Gastroesophageal sphincter (tissue), 3 donors: ENCODE measurements around the gene NIBAN1.

ENCODE experiments used
- CTCF ChIP-seq, 4 experiments: fragments of 200-600 bp in 2 of 4; fragments of 450-650 bp in 2 of 4; sonication (generic) in 1 of 4; IDR thresholded peaks; one replicate each; pipeline ENCODE4 v1.5.1; 2017 to 2019; ENCODE audit warnings: antibody characterized with exemption in 4 of 4, mild to moderate bottlenecking in 2 of 4, moderate library complexity in 2 of 4
- EP300 ChIP-seq: sonication (generic); formaldehyde crosslinking; IDR thresholded peaks from one replicate; pipeline ENCODE4 v1.6.1; 2017; ENCODE audit warnings: antibody characterized with exemption, mild to moderate bottlenecking
- POLR2A ChIP-seq, 2 donors: fragments of 450-650 bp; IDR thresholded peaks; one replicate each; pipeline ENCODE4 v1.6.1; 2017; ENCODE audit warnings: antibody characterized with exemption in 2 of 2, mild to moderate bottlenecking in 2 of 2, moderate library complexity in 1 of 2
- POLR2AphosphoS5 ChIP-seq: sonication (generic); formaldehyde crosslinking; IDR thresholded peaks from one replicate; pipeline ENCODE4 v1.6.1; 2017; ENCODE audit warnings: antibody characterized with exemption

GRCh38 chr1:184947497-184948256 is 26.6 kb downstream of the NIBAN1 start:
- TF ChIP-seq CTCF (IDR thresholded peaks at IDR 0.05) (no peak), EP300 (no peak), POLR2A (IDR thresholded peaks at IDR 0.05) (no peak), POLR2AphosphoS5 (no peak)
